Ectodermal cell (in vitro differentiated cells): ENCODE data around the gene PEDS1.
A peak's percentile ranks its signal among the peaks of the same experiment; 100 is the strongest.

ENCODE experiments used
- H3K27ac ChIP-seq: 2 replicates; pipeline ENCODE4 v1.7.0; 2013; ENCODE audit warnings: mild to moderate bottlenecking, low read depth, low read length; ENCODE audit not compliant: insufficient read depth, poor library complexity, severe bottlenecking
- H3K27me3 ChIP-seq: 2 replicates; pipeline ENCODE4 v1.7.0; 2013; ENCODE audit warnings: mild to moderate bottlenecking, low read length; ENCODE audit not compliant: insufficient read depth, control insufficient read depth, poor library complexity, severe bottlenecking
- H3K36me3 ChIP-seq: one replicate; pipeline ENCODE4 v1.7.0; 2013; ENCODE audit warnings: low read length; ENCODE audit not compliant: control insufficient read depth, insufficient read depth
- H3K4me1 ChIP-seq: one replicate; pipeline ENCODE4 v1.7.0; 2013; ENCODE audit warnings: low read length; ENCODE audit not compliant: control insufficient read depth, insufficient read depth
- H3K4me3 ChIP-seq: 2 replicates; pipeline ENCODE4 v1.7.0; 2013; ENCODE audit warnings: low read depth, low read length, control low read depth; ENCODE audit not compliant: insufficient read depth
- H3K9me3 ChIP-seq: 2 replicates; pipeline ENCODE4 v1.7.0; 2013; ENCODE audit warnings: mild to moderate bottlenecking, low read length, moderate library complexity; ENCODE audit not compliant: control insufficient read depth
- WGBS, 2 experiments: methylation state at CpG; one replicate each; pipeline ENCODE4 v1.1.7; 2013; ENCODE audit warnings: missing lambda C conversion rate in 2 of 2; 5-methylcytosine and 5-hydroxymethylcytosine counted together

PEDS1 gene

DNA sequence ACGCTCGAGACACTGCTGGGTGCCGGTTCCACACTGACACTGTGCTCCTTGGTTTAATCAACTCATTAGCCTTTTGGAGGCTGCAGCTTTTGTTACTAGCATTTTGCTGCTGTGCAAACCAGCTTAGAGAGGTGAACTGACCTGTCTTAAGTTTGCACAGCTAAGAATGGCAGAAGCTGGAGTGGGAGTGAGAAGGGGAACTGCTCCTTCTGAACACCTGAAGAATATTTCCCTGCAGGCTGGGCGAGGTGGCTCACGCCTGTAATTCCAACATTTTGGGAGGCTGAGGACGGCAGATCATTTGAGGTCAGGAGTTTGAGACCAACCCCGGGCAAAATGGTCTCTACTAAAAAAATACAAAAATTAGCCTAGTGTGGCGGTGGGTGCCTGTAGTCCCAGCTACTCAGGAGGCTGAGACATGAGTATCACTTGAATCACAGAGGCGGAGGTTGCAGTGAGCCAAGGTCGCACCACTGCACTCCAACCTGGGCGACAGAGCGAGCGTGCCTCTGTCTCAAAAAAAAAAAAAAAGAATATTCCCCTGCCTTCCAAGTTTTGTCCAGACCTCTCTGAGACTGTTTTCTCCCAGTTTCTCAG, 42.1 kb upstream of the PEDS1 start:
- peaks cover 33% of the 10 kb centered on the region for H3K27me3 ChIP-seq
- no peaks in the 10 kb centered on the region for H3K9me3 ChIP-seq
- H3K36me3 ChIP-seq: no peaks in the 10 kb centered on the region
- H3K27ac ChIP-seq: no peak overlapping the region
- 91% methylated on average over 13 of the region's 13 CpGs for WGBS, 2 experiments
- peaks cover 14% of the 10 kb centered on the region for H3K4me1 ChIP-seq
- no peak overlapping the region for H3K4me3 ChIP-seq

- H3K27ac ChIP-seq: no peak overlapping the region
Observed at GRCh38 chr20:50194831-50195523, 41.5 kb upstream of the PEDS1 start.

DNA sequence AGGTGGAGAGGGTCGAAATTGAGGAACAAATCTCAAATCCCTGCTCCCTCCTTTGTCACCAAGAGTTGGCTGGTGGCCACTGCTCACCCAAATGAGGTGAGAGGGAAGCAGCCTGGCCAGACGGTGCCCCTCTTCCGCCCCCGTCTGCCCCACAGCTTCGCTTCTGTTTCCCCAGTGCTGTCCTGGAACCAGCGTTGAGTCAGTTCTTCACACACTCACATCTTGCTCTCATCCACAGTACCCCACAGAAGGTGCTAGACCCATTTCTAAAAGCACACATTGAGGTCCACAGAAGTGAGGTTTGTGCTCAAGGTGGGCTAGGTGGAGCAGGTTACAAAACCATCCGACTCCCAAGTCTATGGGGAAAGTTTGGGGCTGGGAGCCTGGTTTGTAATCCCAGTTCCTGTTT, 40.9 kb upstream of the PEDS1 start:
- Histone ChIP-seq H3K9me3 (no peaks in the 10 kb centered on the region), H3K27ac (no peak overlapping the region), H3K4me3 (no peak overlapping the region), H3K36me3 (no peaks in the 10 kb centered on the region), H3K27me3 (peaks cover 43% of the 10 kb centered on the region), H3K4me1 (peaks cover 14% of the 10 kb centered on the region)
- 79 to 85% methylated on average over 7 of the region's 7 CpGs for WGBS, 2 experiments

More at GRCh38 chr20:50194831-50195523, 41.5 kb upstream of the PEDS1 start:
- Histone ChIP-seq H3K36me3 (no peaks in the 10 kb centered on the region), H3K27me3 (peaks cover 37% of the 10 kb centered on the region), H3K4me1 (peaks cover 14% of the 10 kb centered on the region), H3K4me3 (no peak overlapping the region), H3K9me3 (no peaks in the 10 kb centered on the region)
- 86 to 87% methylated on average over 8 of the region's 8 CpGs for WGBS, 2 experiments

DNA sequence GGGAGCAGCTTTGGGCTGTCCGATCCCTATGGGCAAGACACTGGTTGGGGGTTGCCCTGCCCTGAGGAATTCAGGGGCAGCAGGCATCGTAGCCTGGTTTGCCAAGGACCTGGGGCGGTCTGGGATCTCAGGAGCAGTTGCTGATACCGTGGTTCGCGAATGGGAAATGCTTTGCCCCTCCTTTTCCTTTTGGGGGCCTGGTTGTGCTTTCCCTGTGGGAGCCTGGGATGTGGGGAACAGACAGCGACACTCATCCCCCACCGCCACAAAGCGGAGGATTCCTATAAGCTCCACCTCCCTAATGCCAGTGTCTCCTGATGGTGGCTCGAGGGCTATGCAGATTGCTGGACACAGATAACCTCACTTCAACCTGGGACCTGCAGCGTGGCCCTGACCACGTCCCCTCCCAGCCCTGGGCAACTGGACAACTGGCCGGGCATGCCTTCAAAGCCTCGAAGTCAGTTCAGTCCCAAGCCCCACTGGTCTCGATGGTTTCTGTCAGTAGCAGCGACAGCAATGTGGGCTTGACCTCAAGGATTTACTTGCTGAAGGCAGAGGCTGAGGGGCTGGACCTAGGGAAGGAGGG, 40.4 kb upstream of the PEDS1 start:
- no peaks in the 10 kb centered on the region for H3K36me3 ChIP-seq
- H3K27ac ChIP-seq: no peak overlapping the region
- no peak overlapping the region for H3K4me3 ChIP-seq
- peaks cover 14% of the 10 kb centered on the region for H3K4me1 ChIP-seq
- 77 to 78% methylated on average over 16 of the region's 16 CpGs for WGBS, 2 experiments
- peaks cover 43% of the 10 kb centered on the region for H3K27me3 ChIP-seq
- no peaks in the 10 kb centered on the region for H3K9me3 ChIP-seq

GRCh38 chr20:50193199-50193835, 39.8 kb upstream of the PEDS1 start:
- Histone ChIP-seq H3K27ac (no peak overlapping the region), H3K4me3 (no peak overlapping the region), H3K9me3 (no peaks in the 10 kb centered on the region), H3K36me3 (no peaks in the 10 kb centered on the region), H3K4me1 (peaks cover 14% of the 10 kb centered on the region), H3K27me3 (peaks cover 43% of the 10 kb centered on the region)
- WGBS, 2 experiments: 74 to 78% methylated on average over 9 to 10 of the region's 10 CpGs

DNA sequence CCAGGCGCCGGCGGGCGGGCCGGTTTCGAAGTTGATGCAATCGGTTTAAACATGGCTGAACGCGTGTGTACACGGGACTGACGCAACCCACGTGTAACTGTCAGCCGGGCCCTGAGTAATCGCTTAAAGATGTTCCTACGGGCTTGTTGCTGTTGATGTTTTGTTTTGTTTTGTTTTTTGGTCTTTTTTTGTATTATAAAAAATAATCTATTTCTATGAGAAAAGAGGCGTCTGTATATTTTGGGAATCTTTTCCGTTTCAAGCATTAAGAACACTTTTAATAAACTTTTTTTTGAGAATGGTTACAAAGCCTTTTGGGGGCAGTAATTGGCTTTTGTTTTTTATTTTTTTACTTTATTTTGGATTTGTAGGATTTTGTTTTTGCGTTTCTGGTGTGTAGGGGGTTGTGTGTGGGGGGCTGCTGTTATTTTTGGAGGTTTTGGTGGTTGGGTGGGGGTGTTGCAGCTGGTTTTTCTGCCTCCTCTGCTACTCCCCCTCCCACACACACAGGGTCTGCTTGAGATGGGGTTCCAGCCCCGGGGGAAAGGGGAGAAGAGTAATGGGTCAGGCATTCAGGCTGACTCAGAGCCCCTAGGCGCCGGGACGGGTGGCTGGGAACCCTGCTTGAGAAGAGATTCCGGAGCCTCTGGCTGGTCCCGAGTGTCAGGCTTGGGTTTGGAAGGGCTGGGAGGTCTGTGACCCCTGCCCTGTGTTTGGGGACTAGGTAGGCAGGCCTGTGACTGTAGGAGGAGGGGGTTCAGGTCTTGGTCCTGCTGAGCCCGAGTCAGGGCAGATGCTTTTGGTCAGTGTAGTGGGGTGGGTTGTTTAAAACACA, 39.1 kb upstream of the PEDS1 start:
- peaks cover 14% of the 10 kb centered on the region for H3K4me1 ChIP-seq
- peaks cover 43% of the 10 kb centered on the region for H3K27me3 ChIP-seq
- no peaks in the 10 kb centered on the region for H3K36me3 ChIP-seq
- H3K4me3 ChIP-seq: peak overlapping the region; percentile 63
- H3K9me3 ChIP-seq: no peaks in the 10 kb centered on the region
- no peak overlapping the region for H3K27ac ChIP-seq
- 10 to 11% methylated on average over 23 to 25 of the region's 25 CpGs for WGBS, 2 experiments

DNA sequence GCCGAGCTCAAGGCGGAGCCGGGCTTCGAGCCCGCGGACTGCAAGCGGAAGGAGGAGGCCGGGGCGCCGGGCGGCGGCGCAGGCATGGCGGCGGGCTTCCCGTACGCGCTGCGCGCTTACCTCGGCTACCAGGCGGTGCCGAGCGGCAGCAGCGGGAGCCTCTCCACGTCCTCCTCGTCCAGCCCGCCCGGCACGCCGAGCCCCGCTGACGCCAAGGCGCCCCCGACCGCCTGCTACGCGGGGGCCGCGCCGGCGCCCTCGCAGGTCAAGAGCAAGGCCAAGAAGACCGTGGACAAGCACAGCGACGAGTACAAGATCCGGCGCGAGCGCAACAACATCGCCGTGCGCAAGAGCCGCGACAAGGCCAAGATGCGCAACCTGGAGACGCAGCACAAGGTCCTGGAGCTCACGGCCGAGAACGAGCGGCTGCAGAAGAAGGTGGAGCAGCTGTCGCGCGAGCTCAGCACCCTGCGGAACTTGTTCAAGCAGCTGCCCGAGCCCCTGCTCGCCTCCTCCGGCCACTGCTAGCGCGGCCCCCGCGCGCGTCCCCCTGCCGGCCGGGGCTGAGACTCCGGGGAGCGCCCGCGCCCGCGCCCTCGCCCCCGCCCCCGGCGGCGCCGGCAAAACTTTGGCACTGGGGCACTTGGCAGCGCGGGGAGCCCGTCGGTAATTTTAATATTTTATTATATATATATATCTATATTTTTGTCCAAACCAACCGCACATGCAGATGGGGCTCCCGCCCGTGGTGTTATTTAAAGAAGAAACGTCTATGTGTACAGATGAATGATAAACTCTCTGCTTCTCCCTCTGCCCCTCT, 38.2 kb upstream of the PEDS1 start:
- Histone ChIP-seq H3K27ac (no peak overlapping the region), H3K4me3 (peak overlapping the region; percentile 63), H3K27me3 (peaks cover 43% of the 10 kb centered on the region), H3K4me1 (peaks cover 14% of the 10 kb centered on the region), H3K36me3 (no peaks in the 10 kb centered on the region), H3K9me3 (no peaks in the 10 kb centered on the region)
- 0% methylated on average over 91 to 92 of the region's 96 CpGs for WGBS, 2 experiments

DNA sequence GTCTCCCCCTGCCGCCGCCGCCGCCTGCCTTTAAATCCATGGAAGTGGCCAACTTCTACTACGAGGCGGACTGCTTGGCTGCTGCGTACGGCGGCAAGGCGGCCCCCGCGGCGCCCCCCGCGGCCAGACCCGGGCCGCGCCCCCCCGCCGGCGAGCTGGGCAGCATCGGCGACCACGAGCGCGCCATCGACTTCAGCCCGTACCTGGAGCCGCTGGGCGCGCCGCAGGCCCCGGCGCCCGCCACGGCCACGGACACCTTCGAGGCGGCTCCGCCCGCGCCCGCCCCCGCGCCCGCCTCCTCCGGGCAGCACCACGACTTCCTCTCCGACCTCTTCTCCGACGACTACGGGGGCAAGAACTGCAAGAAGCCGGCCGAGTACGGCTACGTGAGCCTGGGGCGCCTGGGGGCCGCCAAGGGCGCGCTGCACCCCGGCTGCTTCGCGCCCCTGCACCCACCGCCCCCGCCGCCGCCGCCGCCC, 37.6 kb upstream of the PEDS1 start:
- WGBS, 2 experiments: 0% methylated on average over 69 of the region's 69 CpGs
- Histone ChIP-seq H3K4me1 (peaks cover 14% of the 10 kb centered on the region), H3K27me3 (peaks cover 44% of the 10 kb centered on the region), H3K36me3 (no peaks in the 10 kb centered on the region), H3K4me3 (peak overlapping the region; percentile 63), H3K27ac (no peak overlapping the region), H3K9me3 (no peaks in the 10 kb centered on the region)
